LNCAP (cell line): ENCODE data around the gene SPOUT1.

ENCODE experiments used
- TF ChIP-seq, protein P1 (sequence below): fragments of 450-650 bp; IDR thresholded peaks from 2 replicates; pipeline ENCODE4 v1.5.1; 2017; ENCODE audit warnings: mild to moderate bottlenecking

SPOUT1 gene

DNA sequence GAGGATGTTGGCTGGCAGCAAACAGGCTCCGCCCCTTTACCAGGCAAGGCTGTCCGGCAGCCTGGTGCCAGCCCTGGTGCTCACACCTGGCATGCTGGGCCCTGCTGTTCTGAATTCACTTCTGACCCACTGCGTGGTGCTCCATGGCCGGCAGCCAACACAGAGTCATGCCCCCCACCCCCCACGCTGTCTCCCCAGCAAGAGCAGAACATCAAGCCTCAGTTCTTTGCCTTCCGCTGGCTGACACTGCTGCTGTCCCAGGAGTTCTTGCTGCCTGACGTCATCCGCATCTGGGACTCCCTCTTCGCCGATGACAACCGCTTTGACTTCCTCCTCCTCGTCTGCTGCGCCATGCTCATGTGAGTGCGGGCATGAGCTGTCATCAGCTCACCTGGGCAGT is 23.9 kb downstream of the SPOUT1 start:
- TF ChIP-seq, protein P1, sequence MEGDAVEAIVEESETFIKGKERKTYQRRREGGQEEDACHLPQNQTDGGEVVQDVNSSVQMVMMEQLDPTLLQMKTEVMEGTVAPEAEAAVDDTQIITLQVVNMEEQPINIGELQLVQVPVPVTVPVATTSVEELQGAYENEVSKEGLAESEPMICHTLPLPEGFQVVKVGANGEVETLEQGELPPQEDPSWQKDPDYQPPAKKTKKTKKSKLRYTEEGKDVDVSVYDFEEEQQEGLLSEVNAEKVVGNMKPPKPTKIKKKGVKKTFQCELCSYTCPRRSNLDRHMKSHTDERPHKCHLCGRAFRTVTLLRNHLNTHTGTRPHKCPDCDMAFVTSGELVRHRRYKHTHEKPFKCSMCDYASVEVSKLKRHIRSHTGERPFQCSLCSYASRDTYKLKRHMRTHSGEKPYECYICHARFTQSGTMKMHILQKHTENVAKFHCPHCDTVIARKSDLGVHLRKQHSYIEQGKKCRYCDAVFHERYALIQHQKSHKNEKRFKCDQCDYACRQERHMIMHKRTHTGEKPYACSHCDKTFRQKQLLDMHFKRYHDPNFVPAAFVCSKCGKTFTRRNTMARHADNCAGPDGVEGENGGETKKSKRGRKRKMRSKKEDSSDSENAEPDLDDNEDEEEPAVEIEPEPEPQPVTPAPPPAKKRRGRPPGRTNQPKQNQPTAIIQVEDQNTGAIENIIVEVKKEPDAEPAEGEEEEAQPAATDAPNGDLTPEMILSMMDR: no peak

- TF ChIP-seq, protein P1: no peak
Measured at GRCh38 chr9:128802482-128802881, 27.1 kb downstream of the SPOUT1 start.

DNA sequence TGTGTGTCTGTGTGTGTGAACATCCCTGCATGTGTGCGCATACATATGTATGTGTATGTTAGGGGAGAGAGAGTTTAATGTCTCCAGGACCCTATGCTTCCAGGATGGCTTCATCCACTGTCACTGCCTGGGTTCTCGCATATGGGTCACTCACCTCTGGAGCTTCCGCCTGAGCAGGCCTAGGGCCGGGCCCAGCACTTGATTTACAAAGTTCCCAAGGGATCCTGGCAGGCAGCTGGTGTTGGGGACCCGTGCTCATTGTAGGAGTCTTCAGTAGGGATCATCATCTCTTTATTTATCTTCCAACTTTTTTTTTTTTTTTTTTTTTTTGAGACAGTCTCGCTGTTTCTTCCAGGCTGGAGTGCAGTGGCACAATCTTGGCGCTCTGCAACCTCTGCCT is 29.5 kb downstream of the SPOUT1 start:
- TF ChIP-seq, protein P1: no peak

DNA sequence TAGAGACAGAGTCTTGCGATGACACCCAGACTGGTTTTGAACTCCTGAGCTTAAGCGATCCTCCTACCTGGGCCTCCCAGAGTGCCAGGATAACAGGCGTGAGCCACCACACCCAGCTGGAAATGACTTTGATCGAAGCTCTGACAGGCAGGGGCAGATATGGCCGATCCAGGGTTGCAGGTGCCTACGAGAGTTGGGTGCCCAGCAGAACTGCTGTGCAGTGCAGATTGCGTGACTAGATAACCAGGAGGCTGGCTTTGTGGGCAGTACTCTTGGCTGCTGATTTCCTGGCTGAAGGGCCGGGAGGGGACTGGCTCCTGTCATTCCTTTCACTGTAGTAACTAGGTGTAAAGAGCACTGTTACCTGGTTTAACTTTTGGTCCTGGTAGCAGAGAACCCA is 30.7 kb downstream of the SPOUT1 start:
- TF ChIP-seq, protein P1: no peak

DNA sequence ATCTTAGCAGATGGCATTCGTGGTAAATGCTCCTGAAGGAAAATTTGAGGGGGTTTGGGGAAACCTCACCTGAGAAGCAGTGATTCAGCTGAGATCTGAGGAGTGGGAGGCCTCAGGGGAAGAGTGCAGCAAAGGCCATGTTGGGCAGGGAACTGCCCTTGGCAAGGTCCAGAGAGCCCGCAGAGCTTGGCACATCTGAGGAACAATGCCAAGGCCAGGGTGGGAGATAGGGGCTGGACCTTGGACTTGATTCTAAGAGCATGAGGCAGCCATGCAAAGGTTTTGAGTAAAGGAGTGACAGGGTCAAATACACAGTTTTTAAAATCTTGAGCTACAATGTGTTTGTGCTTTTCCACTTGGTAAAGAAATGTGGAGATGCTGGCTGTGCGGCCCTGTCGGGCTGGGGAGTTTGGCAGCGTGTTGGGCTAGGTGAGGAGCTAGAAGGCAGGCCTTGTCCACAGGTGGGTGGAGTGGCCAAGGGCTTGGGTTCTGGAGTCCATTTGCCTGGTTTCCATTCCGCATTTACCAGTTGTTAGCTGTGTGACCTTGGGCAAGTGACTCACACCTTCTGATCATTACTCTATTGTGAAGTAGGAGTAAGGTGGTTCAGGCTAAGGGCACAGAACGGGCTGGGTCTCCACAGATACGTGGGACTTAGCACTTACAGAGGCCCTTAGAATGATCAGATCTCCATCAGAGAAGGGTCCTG is 36.5 kb downstream of the SPOUT1 start:
- TF ChIP-seq, protein P1: no peak

DNA sequence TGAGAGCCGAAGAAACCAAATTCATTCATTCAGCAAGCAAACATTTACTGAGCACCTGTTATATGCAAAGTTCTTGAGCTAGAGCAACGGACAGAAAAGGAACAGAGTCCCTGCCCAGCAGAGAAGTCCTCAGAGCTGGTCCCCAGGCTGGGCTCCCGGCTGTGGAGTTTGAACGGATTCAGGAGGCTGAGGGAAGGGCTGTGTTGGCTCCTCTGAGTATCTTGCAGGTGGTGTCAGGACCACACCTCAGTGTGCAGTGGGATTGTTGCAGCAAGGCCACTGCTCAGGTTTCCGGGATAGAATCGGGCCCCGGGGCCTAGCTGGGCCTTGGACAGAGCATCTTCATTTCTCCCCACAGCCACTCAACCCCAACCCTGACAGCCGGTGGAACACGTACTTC is 37.5 kb downstream of the SPOUT1 start:
- TF ChIP-seq, protein P1: no peak

DNA sequence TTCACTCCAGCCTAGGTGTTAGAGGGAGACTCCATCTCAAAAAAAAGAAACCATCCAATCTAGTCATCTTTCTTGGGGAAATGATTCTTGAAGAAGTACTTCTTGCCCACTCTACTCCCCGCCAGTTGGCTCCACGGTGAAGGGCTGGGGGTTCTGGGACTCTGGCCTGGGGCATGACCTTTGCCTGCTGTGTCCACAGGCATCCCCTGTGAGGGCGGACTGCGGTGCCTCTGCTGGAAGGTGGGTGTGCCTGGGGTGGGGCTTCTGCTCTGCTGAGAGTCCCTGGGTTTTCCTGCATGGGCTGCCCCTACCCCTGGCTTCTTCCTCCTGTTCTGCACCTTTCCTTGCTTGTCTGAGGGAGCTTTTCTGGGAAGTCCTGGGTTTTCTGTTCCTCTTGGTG is 39.1 kb downstream of the SPOUT1 start:
- TF ChIP-seq, protein P1: no peak

DNA sequence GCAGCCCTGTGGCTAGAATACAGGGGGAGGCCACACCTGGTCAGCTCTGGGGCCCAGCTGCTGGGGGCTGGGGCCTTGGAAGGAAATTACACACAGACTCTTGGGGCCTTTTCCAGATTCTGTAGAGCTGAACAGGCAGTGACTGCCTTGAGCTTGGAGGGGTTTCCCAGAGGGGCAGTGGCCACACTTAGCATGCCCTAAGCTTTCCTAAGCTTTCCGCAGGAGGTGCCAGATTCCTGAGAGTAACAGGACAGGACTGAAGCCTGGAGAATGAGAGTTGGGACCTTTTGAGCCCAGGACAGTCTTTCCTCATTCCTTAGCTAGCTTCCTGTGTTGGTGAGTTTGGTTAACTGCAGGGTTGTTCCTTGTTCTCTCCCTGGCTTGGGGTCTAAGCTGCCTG is 41.1 kb downstream of the SPOUT1 start:
- TF ChIP-seq, protein P1: no peak
